Measurements from ENCODE around the gene REXO5.
"Not testable (repeated sequence)": the region's sequence is repeated elsewhere in the genome, so short reads cannot be mapped to it uniquely, and the experiment has no call there.

REXO5 gene

GRCh38 chr16:20801278-20801677, 5.0 kb upstream of the REXO5 start:
- DNase-seq (ENCODE audit: extremely low read depth, low read depth) = no peak
- TF ChIP-seq CTCF (IDR thresholded peaks at IDR 0.05; ENCODE audit: low read depth, low read length) = no peak

- DNase-seq (ENCODE audit: extremely low read depth, low read depth) = no peak
- TF ChIP-seq CTCF (IDR thresholded peaks at IDR 0.05; ENCODE audit: low read depth, low read length) = no peak
Observed at GRCh38 chr16:20803192-20803560, 3.2 kb upstream of the REXO5 start.

GRCh38 chr16:20803561-20804214, 2.6 kb upstream of the REXO5 start:
- TF ChIP-seq CTCF (IDR thresholded peaks at IDR 0.05; ENCODE audit: low read depth, low read length) = no peak
- DNase-seq (ENCODE audit: extremely low read depth, low read depth) = no peak

GRCh38 chr16:20805684-20806167, 601 bp upstream of the REXO5 start:
- DNase-seq (ENCODE audit: extremely low read depth, low read depth) = not testable (repeated sequence)

- TF ChIP-seq CTCF (IDR thresholded peaks at IDR 0.05; ENCODE audit: low read depth, low read length) = no peak
- DNase-seq (ENCODE audit: extremely low read depth, low read depth) = no peak
Observed at GRCh38 chr16:20807862-20808261, 1.5 kb downstream of the REXO5 start.

GRCh38 chr16:20811889-20812439, 5.6 kb downstream of the REXO5 start:
- TF ChIP-seq CTCF (IDR thresholded peaks at IDR 0.05; ENCODE audit: low read depth, low read length) = no peak

GRCh38 chr16:20812510-20812909, 6.2 kb downstream of the REXO5 start:
- DNase-seq (ENCODE audit: extremely low read depth, low read depth) = no peak
- TF ChIP-seq CTCF (IDR thresholded peaks at IDR 0.05; ENCODE audit: low read depth, low read length) = no peak

More at GRCh38 chr16:20811889-20812439, 5.6 kb downstream of the REXO5 start:
- no peak for DNase-seq (ENCODE audit: extremely low read depth, low read depth)

- no peak for DNase-seq (ENCODE audit: extremely low read depth, low read depth)
- no peak for TF ChIP-seq CTCF (IDR thresholded peaks at IDR 0.05; ENCODE audit: low read depth, low read length)
Observed at GRCh38 chr16:20814784-20815183, 8.5 kb downstream of the REXO5 start.

All from AG09319 (cell line).